SK-N-SH treated with all-trans-retinoic acid at 6 μM for 48 hours (cell line): ENCODE results near the gene CST7.

ENCODE experiments used
- CSRNP3 ChIP-seq: fragments of 250-450 bp; sonication (Bioruptor Pico); IDR thresholded peaks from 2 replicates; pipeline ENCODE4 v1.5.1; 2021; ENCODE audit warnings: mild to moderate bottlenecking, moderate library complexity
- ESRRG ChIP-seq: fragments of 250-450 bp; sonication (Bioruptor Pico); IDR thresholded peaks from 2 replicates; pipeline ENCODE4 v1.6.1; 2021; ENCODE audit warnings: mild to moderate bottlenecking
- PATZ1 ChIP-seq: fragments of 250-450 bp; sonication (Bioruptor Pico); IDR thresholded peaks from 2 replicates; pipeline ENCODE4 v1.8.0; 2020; ENCODE audit warnings: mild to moderate bottlenecking, moderate library complexity, borderline replicate concordance
- PPARA ChIP-seq: fragments of 250-450 bp; sonication (Bioruptor Pico); IDR thresholded peaks from 2 replicates; pipeline ENCODE4 v1.5.0; 2020; ENCODE audit warnings: mild to moderate bottlenecking, borderline replicate concordance
- TCF4 ChIP-seq: fragments of 250-450 bp; sonication (Bioruptor Pico); IDR thresholded peaks from 2 replicates; pipeline ENCODE4 v1.8.0; 2021; ENCODE audit warnings: mild to moderate bottlenecking, moderate library complexity, borderline replicate concordance

- no peak for TF ChIP-seq CSRNP3 (CRISPR knock-in tag)
- no peak for TF ChIP-seq TCF4
- no peak for TF ChIP-seq PATZ1 (CRISPR knock-in tag)
- no peak for TF ChIP-seq ESRRG (CRISPR knock-in tag)
- TF ChIP-seq PPARA (CRISPR knock-in tag): no peak
Measured at GRCh38 chr20:24936526-24937407, 12.3 kb upstream of the CST7 start.
